ENCODE data around the gene PAWR. TPM values are rescaled to one million over a fixed set of nuclear protein-coding genes. Genes with fewer than 3 reads are reported as not detected.

PAWR gene
- total RNA-seq, 1 experiment from 2014 or later: 55.3 TPM

DNA sequence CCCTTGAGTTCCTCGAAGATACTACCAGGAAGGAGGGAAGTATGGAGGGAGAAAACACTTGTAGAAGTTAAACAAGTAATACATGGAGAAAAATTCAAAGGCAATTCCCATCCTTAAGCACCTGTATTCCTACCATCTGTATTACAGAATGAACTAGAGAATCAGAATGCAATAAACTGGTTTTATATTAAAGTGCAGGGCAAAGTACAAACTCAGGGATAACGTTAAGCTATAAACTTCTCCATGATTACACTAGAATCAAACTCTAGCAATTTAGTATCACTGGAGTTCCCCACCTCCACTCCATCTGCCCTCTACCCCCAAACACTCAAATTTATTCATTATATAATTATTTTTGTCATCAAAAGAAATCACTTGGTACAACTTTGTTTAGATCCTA is 13.1 kb downstream of the PAWR start:
- peaks cover 4% of the 10 kb centered on the region for H3K4me1 ChIP-seq (ENCODE audit: insufficient read depth, low read length, poor library complexity, severe bottlenecking)
- H3K9me3 ChIP-seq (ENCODE audit: low read depth, low read length, poor library complexity, severe bottlenecking): peaks cover 5% of the 10 kb centered on the region
- TF ChIP-seq, protein P1, sequence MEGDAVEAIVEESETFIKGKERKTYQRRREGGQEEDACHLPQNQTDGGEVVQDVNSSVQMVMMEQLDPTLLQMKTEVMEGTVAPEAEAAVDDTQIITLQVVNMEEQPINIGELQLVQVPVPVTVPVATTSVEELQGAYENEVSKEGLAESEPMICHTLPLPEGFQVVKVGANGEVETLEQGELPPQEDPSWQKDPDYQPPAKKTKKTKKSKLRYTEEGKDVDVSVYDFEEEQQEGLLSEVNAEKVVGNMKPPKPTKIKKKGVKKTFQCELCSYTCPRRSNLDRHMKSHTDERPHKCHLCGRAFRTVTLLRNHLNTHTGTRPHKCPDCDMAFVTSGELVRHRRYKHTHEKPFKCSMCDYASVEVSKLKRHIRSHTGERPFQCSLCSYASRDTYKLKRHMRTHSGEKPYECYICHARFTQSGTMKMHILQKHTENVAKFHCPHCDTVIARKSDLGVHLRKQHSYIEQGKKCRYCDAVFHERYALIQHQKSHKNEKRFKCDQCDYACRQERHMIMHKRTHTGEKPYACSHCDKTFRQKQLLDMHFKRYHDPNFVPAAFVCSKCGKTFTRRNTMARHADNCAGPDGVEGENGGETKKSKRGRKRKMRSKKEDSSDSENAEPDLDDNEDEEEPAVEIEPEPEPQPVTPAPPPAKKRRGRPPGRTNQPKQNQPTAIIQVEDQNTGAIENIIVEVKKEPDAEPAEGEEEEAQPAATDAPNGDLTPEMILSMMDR (conservative IDR thresholded peaks at IDR 0.05; ENCODE audit: low read depth, low read length): no peak
- no peak for TF ChIP-seq EZH2 (IDR thresholded peaks at IDR 0.05; ENCODE audit: borderline replicate concordance, low read depth, low read length, poor library complexity, severe bottlenecking)
- no peak overlapping the region for H3K27ac ChIP-seq (ENCODE audit: low read depth, low read length, poor library complexity, severe bottlenecking)
- POLR2A ChIA-PET (ENCODE audit: low non-redundant PET): no interaction called here
- H3K4me3 ChIP-seq (ENCODE audit: low read depth, low read length, poor library complexity, severe bottlenecking): no peak overlapping the region
- H3K27me3 ChIP-seq (replicated peaks; ENCODE audit: insufficient read depth, low read depth, low read length, poor library complexity): no peaks in the 10 kb centered on the region
- CTCF ChIA-PET: no interaction called here
- H3K36me3 ChIP-seq (ENCODE audit: insufficient read depth, low read length, poor library complexity, severe bottlenecking): no peaks in the 10 kb centered on the region
- BruUV-seq (replicated peaks): no TSS peak
- intact Hi-C loops (cut with micrococcal nuclease; ENCODE audit: unreplicated experiment): no loop called here
- DNase-seq (ENCODE audit: low spot score): no peak

DNA sequence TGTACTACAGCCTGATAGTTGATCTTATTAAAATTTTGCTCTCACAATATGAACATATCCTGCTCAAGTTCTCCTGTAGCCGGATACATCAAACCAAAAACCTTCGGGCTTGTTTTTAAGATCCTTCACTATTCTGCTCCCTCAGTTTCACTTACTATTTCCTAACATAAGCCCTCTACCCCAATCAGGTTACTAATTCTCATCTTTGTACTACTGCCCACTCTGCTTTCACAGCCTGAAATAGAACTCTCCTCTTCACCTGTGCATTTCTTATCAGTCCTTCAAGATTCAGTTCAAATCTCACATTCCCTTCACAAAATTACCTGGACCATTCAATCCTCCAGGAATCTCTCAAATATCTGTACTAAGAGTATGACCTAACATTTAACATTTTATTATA is 14.2 kb downstream of the PAWR start:
- H3K27me3 ChIP-seq (replicated peaks; ENCODE audit: insufficient read depth, low read depth, low read length, poor library complexity): no peaks in the 10 kb centered on the region
- DNase-seq (ENCODE audit: low spot score): no peak
- H3K36me3 ChIP-seq (ENCODE audit: insufficient read depth, low read length, poor library complexity, severe bottlenecking): no peaks in the 10 kb centered on the region
- no peaks in the 10 kb centered on the region for H3K4me1 ChIP-seq (ENCODE audit: insufficient read depth, low read length, poor library complexity, severe bottlenecking)
- POLR2A ChIA-PET (ENCODE audit: low non-redundant PET): no interaction called here
- TF ChIP-seq, protein P1 (conservative IDR thresholded peaks at IDR 0.05; ENCODE audit: low read depth, low read length): no peak
- TF ChIP-seq EZH2 (IDR thresholded peaks at IDR 0.05; ENCODE audit: borderline replicate concordance, low read depth, low read length, poor library complexity, severe bottlenecking): no peak
- no TSS peak for BruUV-seq (replicated peaks)
- CTCF ChIA-PET: no interaction called here
- H3K4me3 ChIP-seq (ENCODE audit: low read depth, low read length, poor library complexity, severe bottlenecking): no peak overlapping the region
- H3K9me3 ChIP-seq (ENCODE audit: low read depth, low read length, poor library complexity, severe bottlenecking): peaks cover 5% of the 10 kb centered on the region
- H3K27ac ChIP-seq (ENCODE audit: low read depth, low read length, poor library complexity, severe bottlenecking): no peak overlapping the region
- intact Hi-C loops (cut with micrococcal nuclease; ENCODE audit: unreplicated experiment): no loop called here

DNA sequence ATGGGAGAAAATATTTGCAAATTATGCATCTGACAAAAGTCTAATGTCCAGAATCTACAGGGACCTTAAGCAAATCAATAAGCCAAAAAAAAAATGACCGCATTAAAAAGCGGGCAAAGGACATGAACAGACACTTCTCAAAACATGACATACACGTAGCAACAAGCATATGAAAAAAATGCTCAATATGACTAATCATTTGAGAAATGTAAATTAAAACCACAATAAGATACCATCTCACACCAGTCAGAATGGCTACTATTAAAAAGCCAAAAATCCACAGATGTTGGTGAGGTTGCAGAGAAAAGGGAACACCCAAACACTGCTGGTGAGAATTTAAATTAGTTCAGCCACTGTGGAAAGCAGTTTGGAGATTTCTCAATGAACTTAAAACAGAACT is 16.1 kb downstream of the PAWR start:
- H3K36me3 ChIP-seq (ENCODE audit: insufficient read depth, low read length, poor library complexity, severe bottlenecking): no peaks in the 10 kb centered on the region
- no peaks in the 10 kb centered on the region for H3K27me3 ChIP-seq (replicated peaks; ENCODE audit: insufficient read depth, low read depth, low read length, poor library complexity)
- no peak overlapping the region for H3K27ac ChIP-seq (ENCODE audit: low read depth, low read length, poor library complexity, severe bottlenecking)
- no peak for DNase-seq (ENCODE audit: low spot score)
- BruUV-seq (replicated peaks): no TSS peak
- intact Hi-C loops (cut with micrococcal nuclease; ENCODE audit: unreplicated experiment): no loop called here
- TF ChIP-seq EZH2 (IDR thresholded peaks at IDR 0.05; ENCODE audit: borderline replicate concordance, low read depth, low read length, poor library complexity, severe bottlenecking): no peak
- TF ChIP-seq, protein P1 (conservative IDR thresholded peaks at IDR 0.05; ENCODE audit: low read depth, low read length): no peak
- H3K4me1 ChIP-seq (ENCODE audit: insufficient read depth, low read length, poor library complexity, severe bottlenecking): no peaks in the 10 kb centered on the region
- ChIA-PET CTCF (no interaction called here), POLR2A (ENCODE audit: low non-redundant PET) (no interaction called here)
- H3K4me3 ChIP-seq (ENCODE audit: low read depth, low read length, poor library complexity, severe bottlenecking): no peak overlapping the region
- H3K9me3 ChIP-seq (ENCODE audit: low read depth, low read length, poor library complexity, severe bottlenecking): peaks cover 5% of the 10 kb centered on the region

All from A673 (cell line).